OCI-LY1 (cell line): ENCODE data around the gene RBM25.

Experiments used
- H2AFZ ChIP-seq: fragments of 200-600 bp; sonication (generic), shearing (Covaris generic); 2 replicates; pipeline ENCODE4 v1.6.0; 2014; ENCODE audit warnings: antibody characterized with exemption, mild to moderate bottlenecking, low read length
- H3F3A ChIP-seq: fragments of 200-600 bp; sonication (generic), shearing (Covaris generic); 2 replicates; pipeline ENCODE4 v1.6.0; 2014; ENCODE audit warnings: mild to moderate bottlenecking, antibody characterized with exemption, low read length, moderate library complexity; ENCODE audit not compliant: insufficient read depth
- H3K27ac ChIP-seq: fragments of 200-600 bp; sonication (generic); 2 replicates; pipeline ENCODE4 v1.5.1; 2014; ENCODE audit warnings: low read length, mixed run types, mild to moderate bottlenecking, low read depth; ENCODE audit not compliant: poor library complexity, severe bottlenecking
- H3K27me3 ChIP-seq: fragments of 200-600 bp; sonication (generic); 2 replicates; pipeline ENCODE4 v1.6.0; 2014; ENCODE audit warnings: antibody characterized with exemption, mild to moderate bottlenecking, low read length, moderate library complexity; ENCODE audit not compliant: insufficient read depth
- H3K36me3 ChIP-seq: fragments of 200-600 bp; sonication (generic); 2 replicates; pipeline ENCODE4 v1.6.1; 2014; ENCODE audit warnings: mild to moderate bottlenecking, antibody characterized with exemption, low read length, moderate library complexity, mixed read lengths; ENCODE audit not compliant: insufficient read depth
- H3K4me1 ChIP-seq: fragments of 200-600 bp; sonication (generic); 2 replicates; pipeline ENCODE4 v1.5.1; 2014; ENCODE audit warnings: mild to moderate bottlenecking, low read length, moderate library complexity; ENCODE audit not compliant: insufficient read depth, severe bottlenecking
- H3K4me2 ChIP-seq: fragments of 200-600 bp; sonication (generic), shearing (Covaris generic); 2 replicates; pipeline ENCODE4 v1.6.1; 2014; ENCODE audit warnings: low read length
- H3K4me3 ChIP-seq: fragments of 200-600 bp; sonication (generic); 2 replicates; pipeline ENCODE4 v1.5.1; 2014; ENCODE audit warnings: low read length, low read depth, mild to moderate bottlenecking, mixed read lengths; ENCODE audit not compliant: poor library complexity, severe bottlenecking
- H3K79me2 ChIP-seq: fragments of 200-600 bp; shearing (Covaris generic); 2 replicates; pipeline ENCODE4 v1.6.1; 2016; ENCODE audit warnings: mixed run types, low read length, mixed read lengths; ENCODE audit not compliant: insufficient read depth
- H3K9ac ChIP-seq: fragments of 200-600 bp; sonication (generic), shearing (Covaris generic); 2 replicates; pipeline ENCODE4 v1.6.1; 2014; ENCODE audit warnings: mild to moderate bottlenecking, low read length, mixed read lengths
- H3K9me2 ChIP-seq: fragments of 200-600 bp; sonication (generic), shearing (Covaris generic); 2 replicates; pipeline ENCODE4 v1.6.1; 2014; ENCODE audit warnings: low read depth, mild to moderate bottlenecking, low read length, mixed read lengths
- H3K9me3 ChIP-seq: fragments of 200-600 bp; shearing (Covaris generic); 2 replicates; pipeline ENCODE4 v1.6.1; 2014; ENCODE audit warnings: low read length, mixed read lengths
- H4K20me1 ChIP-seq: fragments of 200-600 bp; sonication (generic), shearing (Covaris generic); 2 replicates; pipeline ENCODE4 v1.6.0; 2016; ENCODE audit warnings: mild to moderate bottlenecking, low read length; ENCODE audit not compliant: insufficient read depth
- EZH2 ChIP-seq: fragments of 200-600 bp; sonication (generic), shearing (Covaris generic); IDR thresholded peaks from 2 replicates; pipeline ENCODE4 v1.8.0; 2017; ENCODE audit warnings: borderline replicate concordance, mixed run types, mild to moderate bottlenecking, antibody characterized with exemption, low read length, moderate library complexity, mixed read lengths
- TF ChIP-seq, protein P1 (sequence below): fragments of 200-600 bp; sonication (generic), shearing (Covaris generic); IDR thresholded peaks from 2 replicates; pipeline ENCODE4 v1.5.1; 2017; ENCODE audit warnings: mild to moderate bottlenecking, antibody characterized with exemption, low read length, moderate library complexity, mixed read lengths

RBM25 gene

DNA sequence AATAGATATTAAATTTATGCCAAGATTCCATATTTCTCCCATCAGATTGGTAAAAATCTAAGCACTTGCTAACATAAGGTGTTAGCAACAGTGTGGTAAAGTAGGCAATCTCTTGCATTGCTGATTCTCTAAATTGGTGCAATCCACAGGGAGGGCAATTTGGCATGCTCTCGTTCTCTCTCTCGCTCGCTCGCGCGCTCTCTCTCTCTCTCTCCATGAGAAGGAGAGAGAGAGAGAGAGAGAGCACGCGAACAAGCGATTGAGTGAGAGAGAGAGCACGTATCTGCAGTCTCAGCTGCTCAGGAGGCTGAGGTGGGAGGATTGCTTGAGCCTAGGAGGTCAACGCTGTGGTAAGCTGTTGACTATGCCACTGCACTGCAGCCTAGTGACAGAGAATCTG lies 103.9 kb downstream of the RBM25 start:
- Histone ChIP-seq H3K4me2 (no peak overlapping the region), H3K9me3 (no peaks in the 10 kb centered on the region), H3K27ac (no peak overlapping the region), H3K79me2 (no peaks in the 10 kb centered on the region), H3K36me3 (peaks cover 32% of the 10 kb centered on the region), H3K9ac (no peak overlapping the region), H4K20me1 (no peaks in the 10 kb centered on the region), H3K9me2 (no peaks in the 10 kb centered on the region), H3K27me3 (no peaks in the 10 kb centered on the region), H3K4me1 (no peaks in the 10 kb centered on the region), H3F3A (no peaks in the 10 kb centered on the region), H2AFZ (no peak overlapping the region), H3K4me3 (no peak overlapping the region)
- no peak for TF ChIP-seq EZH2
- TF ChIP-seq, protein P1, sequence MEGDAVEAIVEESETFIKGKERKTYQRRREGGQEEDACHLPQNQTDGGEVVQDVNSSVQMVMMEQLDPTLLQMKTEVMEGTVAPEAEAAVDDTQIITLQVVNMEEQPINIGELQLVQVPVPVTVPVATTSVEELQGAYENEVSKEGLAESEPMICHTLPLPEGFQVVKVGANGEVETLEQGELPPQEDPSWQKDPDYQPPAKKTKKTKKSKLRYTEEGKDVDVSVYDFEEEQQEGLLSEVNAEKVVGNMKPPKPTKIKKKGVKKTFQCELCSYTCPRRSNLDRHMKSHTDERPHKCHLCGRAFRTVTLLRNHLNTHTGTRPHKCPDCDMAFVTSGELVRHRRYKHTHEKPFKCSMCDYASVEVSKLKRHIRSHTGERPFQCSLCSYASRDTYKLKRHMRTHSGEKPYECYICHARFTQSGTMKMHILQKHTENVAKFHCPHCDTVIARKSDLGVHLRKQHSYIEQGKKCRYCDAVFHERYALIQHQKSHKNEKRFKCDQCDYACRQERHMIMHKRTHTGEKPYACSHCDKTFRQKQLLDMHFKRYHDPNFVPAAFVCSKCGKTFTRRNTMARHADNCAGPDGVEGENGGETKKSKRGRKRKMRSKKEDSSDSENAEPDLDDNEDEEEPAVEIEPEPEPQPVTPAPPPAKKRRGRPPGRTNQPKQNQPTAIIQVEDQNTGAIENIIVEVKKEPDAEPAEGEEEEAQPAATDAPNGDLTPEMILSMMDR: no peak

DNA sequence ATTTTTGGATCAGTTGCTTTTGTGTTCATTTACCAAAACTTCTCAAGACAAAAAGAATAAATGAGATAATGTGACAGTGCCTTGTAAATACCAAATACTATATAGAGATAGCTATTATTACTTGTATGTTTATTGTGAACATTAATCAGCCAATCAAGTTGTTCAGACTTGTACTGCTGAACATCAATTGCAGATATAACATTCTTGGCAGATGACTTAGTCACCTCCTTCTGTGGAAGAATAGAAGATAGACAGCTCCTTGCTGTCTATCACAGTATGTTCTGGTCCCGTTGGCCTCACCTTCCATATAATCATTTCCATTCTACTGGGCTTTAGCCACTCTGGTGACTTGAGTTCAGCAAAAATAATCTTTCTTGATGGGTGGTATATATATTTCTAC lies 108.1 kb downstream of the RBM25 start:
- Histone ChIP-seq H3K27me3 (no peaks in the 10 kb centered on the region), H3K27ac (no peak overlapping the region), H3K9me2 (no peaks in the 10 kb centered on the region), H3K79me2 (no peaks in the 10 kb centered on the region), H3K4me2 (no peak overlapping the region), H3K4me3 (no peak overlapping the region), H3K36me3 (peaks cover 32% of the 10 kb centered on the region; the same call in 1 of the 2 replicates), H4K20me1 (no peaks in the 10 kb centered on the region), H3K9ac (no peak overlapping the region), H2AFZ (no peak overlapping the region), H3K9me3 (no peaks in the 10 kb centered on the region), H3K4me1 (no peaks in the 10 kb centered on the region), H3F3A (no peaks in the 10 kb centered on the region)
- TF ChIP-seq, protein P1: no peak

DNA sequence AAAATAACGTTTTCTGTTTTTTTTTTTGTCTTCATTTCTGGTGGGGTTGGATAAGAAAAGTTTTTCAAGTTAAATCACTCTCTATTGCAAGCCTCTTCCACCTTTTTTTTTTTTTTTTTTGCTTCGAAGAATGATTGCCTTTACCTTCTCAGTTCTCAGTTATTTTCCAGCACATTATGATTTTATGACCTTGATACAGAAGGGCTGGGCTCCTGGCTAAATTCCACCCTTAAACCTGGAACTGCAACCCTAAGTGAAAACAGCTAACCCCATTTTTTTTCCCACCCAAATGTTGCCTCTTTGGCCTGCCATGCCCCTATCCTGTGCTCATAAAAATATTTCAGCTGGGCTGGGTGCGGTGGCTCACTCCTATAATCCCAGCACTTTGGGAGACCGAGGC lies 109.4 kb downstream of the RBM25 start:
- Histone ChIP-seq H3K9ac (no peak overlapping the region), H3K4me3 (no peak overlapping the region), H3K36me3 (peaks cover 45% of the 10 kb centered on the region), H3K9me3 (no peaks in the 10 kb centered on the region), H3K4me2 (no peak overlapping the region), H2AFZ (no peak overlapping the region), H3K27me3 (no peaks in the 10 kb centered on the region), H3F3A (no peaks in the 10 kb centered on the region), H4K20me1 (no peaks in the 10 kb centered on the region), H3K27ac (no peak overlapping the region), H3K79me2 (no peaks in the 10 kb centered on the region), H3K4me1 (no peaks in the 10 kb centered on the region), H3K9me2 (no peaks in the 10 kb centered on the region)
- TF ChIP-seq, protein P1: no peak
- no peak for TF ChIP-seq EZH2
